GM23338 (cell line): ENCODE measurements around the gene MUC21.
A peak's percentile ranks its signal among the peaks of the same experiment; 100 is the strongest.

Experiments used
- CTCF ChIP-seq, 2 experiments: fragments of 200-600 bp in 1 of 2; sonication (generic) in 1 of 2; conservative IDR thresholded peaks; 2 replicates each; pipeline versions ENCODE4 v1.5.1 to v1.6.1; 2016 to 2017; ENCODE audit warnings: antibody characterized with exemption in 2 of 2, low read depth in 2 of 2, mild to moderate bottlenecking in 2 of 2, moderate library complexity in 1 of 2
- EZH2phosphoT487 ChIP-seq: fragments of 200-600 bp; sonication (generic); IDR thresholded peaks from one replicate; pipeline ENCODE4 v1.8.1; 2018; ENCODE audit warnings: antibody characterized with exemption; ENCODE audit not compliant: unreplicated experiment
- POLR2AphosphoS5 ChIP-seq: IDR thresholded peaks from 2 replicates; pipeline ENCODE4 v1.6.1; 2016; ENCODE audit warnings: antibody characterized with exemption, low read depth
- REST ChIP-seq: IDR thresholded peaks from one replicate; pipeline ENCODE4 v1.6.1; 2018; ENCODE audit warnings: antibody characterized with exemption; ENCODE audit not compliant: unreplicated experiment
- STAT1 ChIP-seq: IDR thresholded peaks from one replicate; pipeline ENCODE4 v1.6.1; 2016; ENCODE audit warnings: antibody characterized with exemption; ENCODE audit not compliant: unreplicated experiment
- ZNF114 ChIP-seq: fragments of 250-450 bp; sonication (Bioruptor Pico); IDR thresholded peaks from 2 replicates; pipeline ENCODE4 v1.5.0; 2020; ENCODE audit warnings: mild to moderate bottlenecking, moderate library complexity

DNA sequence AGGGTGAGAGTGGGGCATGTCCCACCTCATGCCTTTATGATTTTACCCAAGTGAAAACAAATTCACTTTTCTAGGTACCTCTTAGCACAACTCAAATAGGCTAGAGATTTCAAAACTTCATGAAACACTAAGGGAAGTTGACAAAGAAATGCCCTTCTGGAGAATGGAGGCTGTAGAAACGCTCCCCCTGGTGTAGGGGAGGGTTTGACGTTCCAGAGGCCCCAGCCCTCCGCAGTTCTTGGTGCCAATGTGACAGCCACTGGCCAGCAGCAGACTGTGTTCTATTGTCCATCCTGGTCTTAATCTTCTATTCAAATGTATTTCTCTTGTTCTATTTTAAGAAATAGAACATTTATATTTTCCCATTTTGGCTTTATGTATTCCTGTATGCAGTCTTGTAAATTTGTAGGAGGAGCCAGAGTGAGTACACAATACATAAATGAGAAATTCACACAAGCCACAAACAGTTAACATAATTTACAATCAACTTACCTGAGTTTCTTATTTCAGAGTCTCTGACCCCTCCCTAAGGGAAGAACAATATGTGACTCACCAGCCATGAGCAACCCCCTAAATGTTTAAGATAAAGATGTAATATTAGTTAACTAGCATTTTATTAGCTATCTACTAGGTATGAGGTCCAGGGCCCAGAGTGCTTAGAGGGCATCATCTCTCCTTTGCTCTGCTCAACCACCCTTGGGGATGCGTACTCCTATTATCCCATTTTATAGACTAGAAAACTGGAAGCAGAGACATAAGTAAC, 8.8 kb upstream of the MUC21 start:
- no peak for TF ChIP-seq POLR2AphosphoS5
- peak; percentile 23 to 43; a peak in 2 of 4 replicates for TF ChIP-seq CTCF (conservative IDR thresholded peaks at IDR 0.05; ENCODE audit: low read depth in 2 of 2)
- no peak for TF ChIP-seq STAT1
- no peak for TF ChIP-seq ZNF114 (CRISPR knock-in tag)
- no peak for TF ChIP-seq EZH2phosphoT487
- TF ChIP-seq REST = no peak
